Activated B cell treated with CpG ODN at 0.5 μM for 24 hours (primary cell): ENCODE measurements around the gene DNMT3L. TPM values are rescaled to one million over a fixed set of nuclear protein-coding genes. Genes with fewer than 3 reads are reported as not detected.
A peak's percentile ranks its signal among the peaks of the same experiment; 100 is the strongest.

ENCODE experiments used
- ATAC-seq: fragments of 200-7000 bp; cut with Tn5 transposase; one replicate; pipeline ENCODE4 v1.10.0; 2021; ENCODE audit warnings: low read depth, mild to moderate bottlenecking, moderate library complexity
- CTCF ChIA-PET: fragments of 350-600 bp; sonication (Branson Sonifier 250); formaldehyde crosslinking; loops from one replicate; lab custom pipeline; 2021; ENCODE audit warnings: antibody characterized with exemption; lab: Charles Lee
- POLR2A ChIA-PET: fragments of 350-600 bp; sonication (Branson Sonifier 250); formaldehyde crosslinking; loops from one replicate; lab custom pipeline; 2021; ENCODE audit warnings: antibody characterized with exemption; lab: Charles Lee
- DNase-seq: peaks from one replicate; pipeline ENCODE4 v3.0.0; 2022
- H3K27ac Mint-ChIP-seq: one replicate; pipeline ENCODE4 v1.8.0; 2020; ENCODE audit warnings: mixed read lengths
- H3K27me3 Mint-ChIP-seq: one replicate; pipeline ENCODE4 v1.8.0; 2021; ENCODE audit warnings: mixed read lengths
- H3K36me3 Mint-ChIP-seq: one replicate; pipeline ENCODE4 v1.8.0; 2021; ENCODE audit warnings: low read depth, mixed read lengths
- H3K4me1 Mint-ChIP-seq: one replicate; pipeline ENCODE4 v1.8.0; 2021; ENCODE audit warnings: mixed read lengths
- H3K4me3 Mint-ChIP-seq: one replicate; pipeline ENCODE4 v1.8.0; 2020; ENCODE audit warnings: mild to moderate bottlenecking, mixed read lengths
- H3K9me3 Mint-ChIP-seq: one replicate; pipeline ENCODE4 v1.8.0; 2020; ENCODE audit warnings: mixed read lengths
- intact Hi-C: fragments of 100-400 bp; cut with micrococcal nuclease; formaldehyde crosslinking; loops from one replicate; pipeline ENCODE4 v1.15.1; 2024
- total RNA-seq: library from RNA; stranded (reverse); gene quantifications from 2 replicates; pipeline ENCODE4 v1.2.3, GENCODE V29; 2022
- TF ChIP-seq, protein P1 (sequence below): fragments of 200-600 bp; IDR thresholded peaks from one replicate; pipeline ENCODE4 v1.8.0; 2022; ENCODE audit warnings: antibody characterized with exemption, mild to moderate bottlenecking

DNMT3L gene
- total RNA-seq, 1 donor from 2014 or later = not detected

DNA sequence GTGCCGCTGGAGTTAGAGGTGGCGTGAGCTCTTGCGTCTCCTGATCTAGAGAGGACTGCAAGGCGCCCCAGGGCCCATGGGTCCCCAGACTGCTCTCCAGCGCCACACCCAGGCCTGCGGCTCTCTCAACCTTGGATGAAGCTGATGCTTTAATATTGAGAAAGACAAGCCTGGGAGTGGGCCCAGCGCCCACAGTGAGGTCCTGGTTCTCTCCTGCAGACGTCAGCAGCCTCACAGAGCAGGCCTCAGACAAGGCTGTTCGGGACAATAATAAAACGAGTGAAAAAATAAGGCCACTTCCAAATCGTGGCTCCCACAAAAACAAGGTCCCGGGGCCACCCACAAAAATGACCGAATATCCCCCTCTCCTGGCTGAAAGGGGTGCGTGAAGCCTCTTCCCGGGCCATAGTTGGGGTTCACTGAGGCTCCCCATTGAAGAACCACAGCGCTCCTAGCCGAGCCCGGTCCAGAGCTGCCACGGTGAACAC, 6.0 kb upstream of the DNMT3L start:
- TF ChIP-seq, protein P1, sequence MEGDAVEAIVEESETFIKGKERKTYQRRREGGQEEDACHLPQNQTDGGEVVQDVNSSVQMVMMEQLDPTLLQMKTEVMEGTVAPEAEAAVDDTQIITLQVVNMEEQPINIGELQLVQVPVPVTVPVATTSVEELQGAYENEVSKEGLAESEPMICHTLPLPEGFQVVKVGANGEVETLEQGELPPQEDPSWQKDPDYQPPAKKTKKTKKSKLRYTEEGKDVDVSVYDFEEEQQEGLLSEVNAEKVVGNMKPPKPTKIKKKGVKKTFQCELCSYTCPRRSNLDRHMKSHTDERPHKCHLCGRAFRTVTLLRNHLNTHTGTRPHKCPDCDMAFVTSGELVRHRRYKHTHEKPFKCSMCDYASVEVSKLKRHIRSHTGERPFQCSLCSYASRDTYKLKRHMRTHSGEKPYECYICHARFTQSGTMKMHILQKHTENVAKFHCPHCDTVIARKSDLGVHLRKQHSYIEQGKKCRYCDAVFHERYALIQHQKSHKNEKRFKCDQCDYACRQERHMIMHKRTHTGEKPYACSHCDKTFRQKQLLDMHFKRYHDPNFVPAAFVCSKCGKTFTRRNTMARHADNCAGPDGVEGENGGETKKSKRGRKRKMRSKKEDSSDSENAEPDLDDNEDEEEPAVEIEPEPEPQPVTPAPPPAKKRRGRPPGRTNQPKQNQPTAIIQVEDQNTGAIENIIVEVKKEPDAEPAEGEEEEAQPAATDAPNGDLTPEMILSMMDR = no peak
- H3K4me1 Mint-ChIP-seq = peaks cover 7% of the 10 kb centered on the region
- H3K4me3 Mint-ChIP-seq = no peak overlapping the region
- ChIA-PET POLR2A (no interaction called here), CTCF (interaction anchor here (1.7 kb wide), 1 partner anchor 29 kb away, joined by 7 read pairs; no protein-coding TSS in a partner anchor)
- no peak for DNase-seq
- intact Hi-C loops = no loop called here
- ATAC-seq = peak; percentile 57
- peaks cover 1% of the 10 kb centered on the region for H3K27me3 Mint-ChIP-seq
- no peaks in the 10 kb centered on the region for H3K9me3 Mint-ChIP-seq
- H3K36me3 Mint-ChIP-seq = no peaks in the 10 kb centered on the region
- no peak overlapping the region for H3K27ac Mint-ChIP-seq

DNA sequence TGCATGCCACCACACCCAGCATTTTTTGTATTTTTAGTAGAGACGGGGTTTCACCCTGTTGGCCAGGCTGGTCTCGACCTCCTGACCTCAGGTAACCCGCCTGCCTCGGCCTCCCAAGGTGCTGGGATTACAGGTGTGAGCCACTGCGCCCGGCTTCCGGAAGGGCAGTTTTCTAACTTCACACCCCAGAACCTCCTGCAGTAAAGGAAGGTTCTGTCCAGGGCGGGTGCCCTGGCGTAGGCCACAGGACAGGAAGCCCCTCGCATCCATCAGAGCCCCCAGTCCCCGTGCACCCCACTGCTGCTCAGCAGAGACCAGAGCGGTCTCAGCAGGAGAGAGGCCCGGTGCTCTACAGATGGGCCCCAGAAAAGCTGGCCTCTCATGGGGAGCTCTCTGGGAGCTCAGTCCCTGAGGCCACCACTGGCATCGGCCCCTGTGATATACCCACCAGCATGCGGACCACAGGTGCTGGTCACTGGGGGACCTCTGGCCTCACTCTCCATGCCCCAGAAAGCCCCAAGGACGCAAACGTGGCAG, 4.1 kb upstream of the DNMT3L start:
- ChIA-PET CTCF (interaction anchor here (1.3 kb wide), 1 partner anchor 9 kb away, joined by 3 read pairs; no protein-coding TSS in a partner anchor), POLR2A (no interaction called here)
- TF ChIP-seq, protein P1 = no peak
- ATAC-seq (no peak), DNase-seq (no peak)
- no peak overlapping the region for H3K4me3 Mint-ChIP-seq
- H3K36me3 Mint-ChIP-seq = no peaks in the 10 kb centered on the region
- H3K4me1 Mint-ChIP-seq = peaks cover 7% of the 10 kb centered on the region
- intact Hi-C loops = no loop called here
- peaks cover 1% of the 10 kb centered on the region for H3K27me3 Mint-ChIP-seq
- H3K9me3 Mint-ChIP-seq = no peaks in the 10 kb centered on the region
- no peak overlapping the region for H3K27ac Mint-ChIP-seq

DNA sequence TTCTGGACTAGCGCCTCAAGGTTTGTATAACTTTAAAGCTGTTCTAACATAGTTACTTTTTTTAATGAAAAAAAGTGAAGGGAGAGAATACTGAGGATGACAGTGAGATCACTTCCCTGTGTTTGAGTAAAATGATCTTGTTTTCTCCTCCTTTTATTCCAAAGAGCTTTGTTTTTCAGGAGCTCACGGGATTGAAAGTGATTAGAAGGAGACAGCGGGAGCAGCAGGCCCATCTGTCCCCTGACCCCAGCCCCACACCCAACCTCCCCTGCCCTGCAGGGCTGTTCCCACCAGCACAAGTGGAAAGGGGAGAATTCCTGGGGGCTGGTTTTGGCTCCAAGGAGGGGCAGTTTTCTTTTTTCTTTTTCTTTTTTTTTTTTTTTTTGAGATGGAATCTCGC, 2.1 kb upstream of the DNMT3L start:
- H3K27ac Mint-ChIP-seq = no peak overlapping the region
- intact Hi-C loops = no loop called here
- ChIA-PET CTCF (no interaction called here), POLR2A (no interaction called here)
- no peak overlapping the region for H3K4me3 Mint-ChIP-seq
- ATAC-seq (no peak), DNase-seq (no peak)
- H3K36me3 Mint-ChIP-seq = no peaks in the 10 kb centered on the region
- peaks cover 7% of the 10 kb centered on the region for H3K4me1 Mint-ChIP-seq
- TF ChIP-seq, protein P1 = no peak
- peaks cover 2% of the 10 kb centered on the region for H3K27me3 Mint-ChIP-seq
- H3K9me3 Mint-ChIP-seq = no peaks in the 10 kb centered on the region

DNA sequence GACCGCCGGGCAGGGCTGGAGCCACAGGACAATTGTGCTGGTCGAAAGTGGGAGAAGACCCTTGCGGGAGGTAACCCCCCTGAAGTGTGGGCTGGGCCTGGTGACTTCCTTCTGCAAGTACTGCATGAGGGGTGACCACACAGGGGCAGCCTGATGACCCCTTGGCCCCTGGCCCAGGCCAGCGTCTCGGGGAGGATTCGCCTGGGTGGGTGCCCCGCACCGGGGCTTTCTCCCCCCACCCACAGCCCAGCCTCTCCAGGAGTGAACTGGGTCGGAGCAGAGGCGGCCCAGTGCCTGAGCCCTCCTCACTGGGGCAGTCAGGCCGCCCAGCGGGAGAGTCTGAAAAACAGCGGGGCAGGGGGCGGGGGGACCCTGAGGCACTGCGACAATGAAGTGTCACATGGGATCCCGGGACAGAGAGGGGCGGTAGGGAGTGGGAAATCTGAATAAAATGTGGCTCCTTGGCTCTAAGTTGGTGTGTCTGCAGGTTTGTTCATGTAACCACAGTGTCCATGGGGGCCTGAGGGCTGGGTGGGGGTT, 1.6 kb upstream of the DNMT3L start:
- TF ChIP-seq, protein P1 = no peak
- no peak overlapping the region for H3K27ac Mint-ChIP-seq
- no peaks in the 10 kb centered on the region for H3K36me3 Mint-ChIP-seq
- ChIA-PET CTCF (no interaction called here), POLR2A (no interaction called here)
- H3K4me1 Mint-ChIP-seq = peaks cover 6% of the 10 kb centered on the region
- H3K27me3 Mint-ChIP-seq = peaks cover 2% of the 10 kb centered on the region
- intact Hi-C loops = no loop called here
- no peaks in the 10 kb centered on the region for H3K9me3 Mint-ChIP-seq
- no peak for DNase-seq
- no peak overlapping the region for H3K4me3 Mint-ChIP-seq
- ATAC-seq = no peak

DNA sequence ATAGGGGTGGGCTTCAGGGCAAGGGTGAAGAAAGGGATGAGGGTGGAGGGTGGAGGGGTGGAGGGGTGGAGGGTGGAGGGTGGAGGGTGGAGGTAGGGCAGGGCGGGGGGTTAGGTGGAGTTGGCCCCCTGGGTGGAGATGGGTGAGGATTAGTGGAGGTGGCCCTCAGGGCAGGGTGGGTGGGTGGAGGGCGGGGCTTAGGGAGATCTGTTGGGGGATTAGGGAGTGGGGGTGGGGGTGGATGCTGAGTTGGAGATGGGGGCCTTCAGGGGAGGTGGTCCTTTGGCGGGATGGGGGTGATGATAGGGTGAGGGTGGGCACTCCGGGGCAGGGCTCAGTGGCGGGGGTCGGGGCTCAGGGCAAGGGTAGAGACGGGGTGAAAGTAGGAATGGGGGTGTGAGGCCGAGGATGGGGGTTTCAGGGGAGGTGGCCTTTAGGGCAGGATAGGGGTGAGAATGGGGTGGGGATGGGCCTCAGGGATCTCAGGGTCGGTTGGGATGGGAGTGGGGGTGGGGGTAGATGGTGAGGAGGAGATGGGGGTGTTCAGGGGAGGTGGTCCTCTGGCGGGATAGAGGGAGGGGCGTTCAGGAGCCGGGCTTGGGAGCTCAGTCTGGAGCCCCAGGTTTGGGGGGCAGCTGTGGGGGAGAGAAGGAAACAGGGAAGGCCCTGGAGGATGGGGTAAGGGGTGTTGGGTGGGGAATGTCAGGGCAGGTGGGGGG, 800 bp upstream of the DNMT3L start:
- Mint-ChIP-seq H3K4me3 (no peak overlapping the region), H3K27ac (no peak overlapping the region), H3K9me3 (no peaks in the 10 kb centered on the region), H3K4me1 (peaks cover 2% of the 10 kb centered on the region), H3K27me3 (peaks cover 2% of the 10 kb centered on the region), H3K36me3 (no peaks in the 10 kb centered on the region)
- CTCF ChIA-PET = no interaction called here
- DNase-seq (no peak), ATAC-seq (no peak)
- TF ChIP-seq, protein P1 = no peak
- intact Hi-C loops = no loop called here
- POLR2A ChIA-PET = interaction anchor here (0.6 kb wide), 1 partner anchor 41 kb away, joined by 3 read pairs; no protein-coding TSS in a partner anchor
